Esophagus squamous epithelium (tissue), 5 donors: ENCODE data around the gene C2orf76. TPM values are rescaled to one million over a fixed set of nuclear protein-coding genes. Genes with fewer than 3 reads are reported as not detected.

Experiments
- DNase-seq: peaks from one replicate; lab custom pipeline; 2025; lab: John Stamatoyannopoulos, UW
- H3K27ac ChIP-seq, 4 donors: fragments of 200-600 bp; sonication (generic); one replicate each; pipeline ENCODE4 v1.5.1; 2016 to 2019; ENCODE audit warnings: mild to moderate bottlenecking in 1 of 4
- H3K27me3 ChIP-seq, 4 donors: fragments of 200-600 bp; sonication (generic); 1 replicate in 3 of 4; 2 replicates in 1 of 4; pipeline versions ENCODE4 v1.5.1 to v1.6.0; 2017 to 2021; ENCODE audit warnings: antibody characterized with exemption in 1 of 4
- H3K36me3 ChIP-seq, 3 donors: fragments of 200-600 bp; sonication (generic); one replicate each; pipeline ENCODE4 v1.5.1; 2016 to 2019
- H3K4me1 ChIP-seq, 3 donors: fragments of 200-600 bp; sonication (generic); one replicate each; pipeline ENCODE4 v1.5.1; 2017 to 2019
- H3K4me3 ChIP-seq, 4 donors: fragments of 200-600 bp; sonication (generic); 1 replicate in 3 of 4; 2 replicates in 1 of 4; pipeline ENCODE4 v1.5.1; 2016 to 2019; ENCODE audit warnings: mild to moderate bottlenecking in 2 of 4, moderate library complexity in 1 of 4
- H3K9me3 ChIP-seq, 3 donors: fragments of 200-600 bp; sonication (generic); one replicate each; pipeline ENCODE4 v1.5.1; 2016 to 2019
- POLR2A ChIP-seq, 4 donors: fragments of 450-650 bp; IDR thresholded peaks; one replicate each; pipeline ENCODE4 v1.6.1; 2017; ENCODE audit warnings: antibody characterized with exemption in 4 of 4, mild to moderate bottlenecking in 4 of 4, moderate library complexity in 3 of 4
- whole genome bisulfite sequencing, 2 donors: methylation state at CpG; one replicate each; pipeline ENCODE4 v1.1.5; 2018; 5-methylcytosine and 5-hydroxymethylcytosine counted together
- intact Hi-C: fragments of 100-400 bp; cut with DNase I; formaldehyde crosslinking; loops from one replicate; pipeline ENCODE4 v1.15.0; 2022
- total RNA-seq, 4 donors: library from RNA; depleted of rRNA; stranded (reverse); fragments of >200 nt; gene quantifications; one replicate each; pipeline ENCODE4 v1.1.0, GENCODE V29; 2016
- TF ChIP-seq, protein P1 (sequence below), 6 experiments: fragments of 450-650 bp in 4 of 6; fragments of 200-600 bp in 2 of 6; sonication (generic) in 2 of 6; IDR thresholded peaks; one replicate each; pipeline ENCODE4 v1.5.1; 2016 to 2019; ENCODE audit warnings: antibody characterized with exemption in 6 of 6, mild to moderate bottlenecking in 4 of 6, moderate library complexity in 4 of 6
- donor health status: DM: yes; HTN: yes; CAD: no.

Gene C2orf76
- total RNA-seq, 4 donors from 2014 or later, result 5.7 to 9.7 (median 8.4) TPM

DNA sequence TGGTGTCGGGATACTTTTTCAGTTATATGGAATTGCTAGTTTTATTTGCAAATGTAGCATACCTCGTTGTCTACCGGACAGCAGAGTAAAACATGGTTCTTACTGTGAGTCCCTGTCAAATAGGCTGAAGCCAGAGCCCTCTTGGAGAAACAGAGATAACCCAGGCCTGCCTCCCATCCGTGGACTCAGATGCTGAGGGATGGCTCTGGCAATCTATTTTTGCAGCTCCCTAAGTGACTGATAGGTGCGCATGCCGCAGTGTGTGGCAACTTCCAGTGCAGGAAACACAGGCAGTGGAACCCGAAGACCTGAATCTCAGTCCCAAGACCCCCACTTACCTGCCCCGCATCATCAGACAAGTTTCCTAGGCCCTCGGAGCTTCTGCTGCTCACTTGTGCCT is 109.4 kb downstream of the C2orf76 start:
- H3K36me3 ChIP-seq, result peaks cover 0 to 58% (median 3%) of the 10 kb centered on the region in 3 donors
- whole genome bisulfite sequencing, 2 donors, result 92 to 96% methylated on average over 9 of the region's 9 CpGs
- no peaks in the 10 kb centered on the region for H3K9me3 ChIP-seq
- no peaks in the 10 kb centered on the region for H3K27me3 ChIP-seq
- no peak for TF ChIP-seq POLR2A (IDR thresholded peaks at IDR 0.05)
- TF ChIP-seq, protein P1, sequence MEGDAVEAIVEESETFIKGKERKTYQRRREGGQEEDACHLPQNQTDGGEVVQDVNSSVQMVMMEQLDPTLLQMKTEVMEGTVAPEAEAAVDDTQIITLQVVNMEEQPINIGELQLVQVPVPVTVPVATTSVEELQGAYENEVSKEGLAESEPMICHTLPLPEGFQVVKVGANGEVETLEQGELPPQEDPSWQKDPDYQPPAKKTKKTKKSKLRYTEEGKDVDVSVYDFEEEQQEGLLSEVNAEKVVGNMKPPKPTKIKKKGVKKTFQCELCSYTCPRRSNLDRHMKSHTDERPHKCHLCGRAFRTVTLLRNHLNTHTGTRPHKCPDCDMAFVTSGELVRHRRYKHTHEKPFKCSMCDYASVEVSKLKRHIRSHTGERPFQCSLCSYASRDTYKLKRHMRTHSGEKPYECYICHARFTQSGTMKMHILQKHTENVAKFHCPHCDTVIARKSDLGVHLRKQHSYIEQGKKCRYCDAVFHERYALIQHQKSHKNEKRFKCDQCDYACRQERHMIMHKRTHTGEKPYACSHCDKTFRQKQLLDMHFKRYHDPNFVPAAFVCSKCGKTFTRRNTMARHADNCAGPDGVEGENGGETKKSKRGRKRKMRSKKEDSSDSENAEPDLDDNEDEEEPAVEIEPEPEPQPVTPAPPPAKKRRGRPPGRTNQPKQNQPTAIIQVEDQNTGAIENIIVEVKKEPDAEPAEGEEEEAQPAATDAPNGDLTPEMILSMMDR (IDR thresholded peaks at IDR 0.05), result no peak
- H3K4me3 ChIP-seq, result no peak overlapping the region
- DNase-seq, result no peak
- H3K4me1 ChIP-seq, result peaks cover 4 to 16% (median 10%) of the 10 kb centered on the region in 3 donors
- intact Hi-C loops, result no loop called here
- no peak overlapping the region for H3K27ac ChIP-seq

DNA sequence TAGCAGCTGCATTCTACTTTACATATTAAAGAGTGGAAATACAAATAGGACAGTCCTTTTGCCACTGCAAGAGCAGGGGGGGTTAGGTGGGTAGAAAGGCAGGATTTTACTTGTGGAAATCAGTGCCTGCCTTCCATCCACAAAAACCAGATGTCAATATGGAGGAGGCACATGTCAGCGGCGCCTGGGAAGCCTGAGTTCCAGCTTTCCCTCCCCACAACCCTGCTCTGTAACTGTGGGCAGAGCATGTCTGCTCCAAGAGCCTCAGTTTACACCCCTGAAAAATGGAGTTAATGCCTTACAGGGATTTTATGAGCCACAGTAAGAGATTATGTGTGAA is 110.1 kb downstream of the C2orf76 start:
- H3K27ac ChIP-seq, result no peak overlapping the region
- H3K9me3 ChIP-seq, result no peaks in the 10 kb centered on the region
- peaks cover 0 to 58% (median 3%) of the 10 kb centered on the region in 3 donors for H3K36me3 ChIP-seq
- no peak overlapping the region for H3K4me3 ChIP-seq
- no peak for DNase-seq
- H3K27me3 ChIP-seq, result no peaks in the 10 kb centered on the region
- no peak for TF ChIP-seq POLR2A (IDR thresholded peaks at IDR 0.05)
- TF ChIP-seq, protein P1 (IDR thresholded peaks at IDR 0.05), result no peak
- intact Hi-C loops, result no loop called here
- 81 to 91% methylated on average over 2 of the region's 2 CpGs for WGBS, 2 donors
- peaks cover 4 to 20% (median 12%) of the 10 kb centered on the region in 3 donors for H3K4me1 ChIP-seq

DNA sequence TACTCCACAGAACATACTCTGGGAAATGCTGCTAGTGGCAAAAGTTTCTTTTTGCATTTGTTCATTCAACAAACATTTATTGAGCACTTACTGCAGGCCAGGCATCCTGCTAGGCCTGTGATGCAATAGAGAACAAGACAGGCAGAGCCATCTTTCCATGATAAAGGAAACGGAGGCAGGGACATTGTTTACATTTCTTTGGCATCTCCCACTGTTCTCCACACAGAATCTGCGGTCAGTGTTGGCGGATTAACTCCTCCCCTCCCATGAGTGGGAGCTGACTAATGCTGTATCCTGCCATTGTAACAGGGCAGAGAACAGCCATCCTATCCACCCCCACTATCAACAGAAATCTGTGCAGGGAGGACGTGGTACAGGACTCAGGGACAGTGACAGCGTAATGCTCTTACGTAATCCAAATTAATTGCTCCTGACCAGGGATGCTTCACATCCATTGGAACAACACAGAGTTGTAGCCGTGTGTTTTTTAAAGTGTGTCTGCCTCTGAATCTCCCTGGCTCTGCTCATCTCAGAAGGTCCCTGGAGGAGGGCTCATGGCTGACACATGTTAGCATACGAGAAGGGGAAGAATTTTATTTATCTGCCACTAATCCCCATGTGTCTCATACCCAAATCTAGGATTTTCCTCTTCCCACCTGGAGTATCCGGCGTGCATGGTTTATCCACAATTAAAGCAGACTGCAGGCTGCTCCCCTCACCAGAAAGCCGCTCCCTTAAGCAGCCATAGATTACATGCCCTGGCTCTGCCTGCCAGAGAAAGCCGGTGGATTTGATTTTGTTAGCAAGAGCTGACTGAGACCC is 110.7 kb downstream of the C2orf76 start:
- no peak for DNase-seq
- 54 to 58% methylated on average over 10 to 11 of the region's 12 CpGs for WGBS, 2 donors
- H3K27ac ChIP-seq, result no peak overlapping the region
- intact Hi-C loops, result no loop called here
- H3K27me3 ChIP-seq, result no peaks in the 10 kb centered on the region
- H3K36me3 ChIP-seq, result peaks cover 0 to 56% (median 3%) of the 10 kb centered on the region in 3 donors
- no peak for TF ChIP-seq POLR2A (IDR thresholded peaks at IDR 0.05)
- TF ChIP-seq, protein P1 (IDR thresholded peaks at IDR 0.05), result no peak
- peaks cover 4 to 20% (median 12%) of the 10 kb centered on the region in 3 donors for H3K4me1 ChIP-seq
- H3K4me3 ChIP-seq, result no peak overlapping the region
- no peaks in the 10 kb centered on the region for H3K9me3 ChIP-seq

DNA sequence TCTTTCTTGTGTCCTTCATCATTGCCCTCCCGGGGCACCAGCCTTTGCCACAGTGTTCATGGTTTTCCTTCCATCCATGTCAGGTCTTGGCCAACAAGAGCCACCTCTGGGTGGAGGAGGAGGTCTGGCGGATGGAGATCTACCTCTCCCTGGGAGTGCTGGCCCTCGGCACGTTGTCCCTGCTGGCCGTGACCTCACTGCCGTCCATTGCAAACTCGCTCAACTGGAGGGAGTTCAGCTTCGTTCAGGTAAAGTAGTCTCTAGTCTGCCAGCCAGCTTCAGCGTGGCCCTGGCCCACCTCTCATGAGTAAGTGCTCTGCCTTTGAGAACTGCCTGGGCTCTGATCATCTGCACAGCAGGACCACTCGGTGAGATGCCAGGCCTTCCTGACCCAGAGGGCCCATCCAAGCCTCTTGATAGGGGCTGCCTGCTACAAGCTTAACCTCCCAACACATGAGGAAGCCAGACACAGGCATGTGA is 112.0 kb downstream of the C2orf76 start:
- intact Hi-C loops, result no loop called here
- WGBS, 2 donors, result 98% methylated on average over 8 of the region's 10 CpGs; no CpG with 5 or more reads in 1 of the 2 donors
- H3K27me3 ChIP-seq, result no peaks in the 10 kb centered on the region
- H3K4me1 ChIP-seq, result peaks cover 4 to 20% (median 12%) of the 10 kb centered on the region in 3 donors
- no peak overlapping the region for H3K27ac ChIP-seq
- H3K4me3 ChIP-seq, result no peak overlapping the region
- TF ChIP-seq, protein P1 (IDR thresholded peaks at IDR 0.05), result no peak
- no peak for TF ChIP-seq POLR2A (IDR thresholded peaks at IDR 0.05)
- H3K9me3 ChIP-seq, result no peaks in the 10 kb centered on the region
- peaks cover 0 to 64% (median 3%) of the 10 kb centered on the region in 3 donors for H3K36me3 ChIP-seq
- no peak for DNase-seq
